Ovary (tissue), 3 donors: ENCODE results near the gene PLXNB1.

Source experiments
- CTCF ChIP-seq, 3 donors: fragments of 450-650 bp in 2 of 3; fragments of 200-600 bp in 1 of 3; IDR thresholded peaks; one replicate each; pipeline versions ENCODE4 v1.5.1 to v1.8.0; 2016 to 2022; ENCODE audit warnings: antibody characterized with exemption in 3 of 3, mild to moderate bottlenecking in 1 of 3
- EP300 ChIP-seq: sonication (generic); formaldehyde crosslinking; IDR thresholded peaks from one replicate; pipeline ENCODE4 v1.6.1; 2017; ENCODE audit warnings: antibody characterized with exemption
- POLR2A ChIP-seq: fragments of 450-650 bp; IDR thresholded peaks from one replicate; pipeline ENCODE4 v1.6.1; 2017; ENCODE audit warnings: antibody characterized with exemption, mild to moderate bottlenecking, moderate library complexity
- donor health status: DM: no; HTN: no; CAD: no.

- TF ChIP-seq CTCF (IDR thresholded peaks at IDR 0.05): no peak
- no peak for TF ChIP-seq POLR2A
- TF ChIP-seq EP300: no peak
These were observed 36.7 kb upstream of the PLXNB1 start for GRCh38 chr3:48466386-48467109.
